Measurements from ENCODE around the gene USH1C.

USH1C gene

GRCh38 chr11:17559341-17560087 lies 15.3 kb upstream of the USH1C start:
- Histone ChIP-seq H2AFZ (ENCODE audit: low read length) (no peak overlapping the region), H3K27me3 (replicated peaks; ENCODE audit: insufficient read depth, low read length) (0 out of 2 replicates have a peak, but pooled peaks cover 3% of the 10 kb centered on the region), H4K20me1 (ENCODE audit: insufficient read depth, low read length) (no peaks in the 10 kb centered on the region), H3K4me1 (ENCODE audit: low read length) (no peaks in the 10 kb centered on the region), H3K36me3 (replicated peaks; ENCODE audit: insufficient read depth, low read length) (no peaks in the 10 kb centered on the region), H3K9me2 (replicated peaks; ENCODE audit: insufficient read depth, low read length) (no peaks in the 10 kb centered on the region), H3K4me2 (ENCODE audit: low read depth, low read length) (no peak overlapping the region), H3K27ac (ENCODE audit: low read length) (no peak overlapping the region), H3K4me3 (ENCODE audit: low read length) (no peak overlapping the region), H3K9ac (ENCODE audit: low read length) (no peak overlapping the region), H3K9me3 (replicated peaks; ENCODE audit: insufficient read depth, low read length) (no peaks in the 10 kb centered on the region), H3F3A (ENCODE audit: insufficient read depth, low read length) (no peaks in the 10 kb centered on the region), H3K79me2 (ENCODE audit: low read length) (no peaks in the 10 kb centered on the region)
- DNase-seq, result no peak
- TF ChIP-seq CTCF (IDR thresholded peaks at IDR 0.05; ENCODE audit: low read length) (no peak), EZH2 (optimal IDR thresholded peaks at IDR 0.05; ENCODE audit: low read depth, low read length) (no peak), EZH2phosphoT487 (IDR thresholded peaks at IDR 0.05; ENCODE audit: low read length) (no peak)

- Histone ChIP-seq H4K20me1 (ENCODE audit: insufficient read depth, low read length) (no peaks in the 10 kb centered on the region), H3K27ac (ENCODE audit: low read length) (no peak overlapping the region), H3K36me3 (replicated peaks; ENCODE audit: insufficient read depth, low read length) (no peaks in the 10 kb centered on the region), H3K27me3 (replicated peaks; ENCODE audit: insufficient read depth, low read length) (0 out of 2 replicates have a peak, but pooled peaks cover 3% of the 10 kb centered on the region), H3K79me2 (ENCODE audit: low read length) (no peaks in the 10 kb centered on the region), H3K4me3 (ENCODE audit: low read length) (no peak overlapping the region), H2AFZ (ENCODE audit: low read length) (no peak overlapping the region), H3K9me3 (replicated peaks; ENCODE audit: insufficient read depth, low read length) (no peaks in the 10 kb centered on the region), H3K4me1 (ENCODE audit: low read length) (no peaks in the 10 kb centered on the region), H3K4me2 (ENCODE audit: low read depth, low read length) (no peak overlapping the region), H3F3A (ENCODE audit: insufficient read depth, low read length) (no peaks in the 10 kb centered on the region), H3K9ac (ENCODE audit: low read length) (no peak overlapping the region), H3K9me2 (replicated peaks; ENCODE audit: insufficient read depth, low read length) (no peaks in the 10 kb centered on the region)
- TF ChIP-seq EZH2phosphoT487 (IDR thresholded peaks at IDR 0.05; ENCODE audit: low read length), result no peak
- TF ChIP-seq EZH2 (optimal IDR thresholded peaks at IDR 0.05; ENCODE audit: low read depth, low read length), result no peak
- TF ChIP-seq CTCF (IDR thresholded peaks at IDR 0.05; ENCODE audit: low read length), result no peak
- DNase-seq, result no peak
Observed at GRCh38 chr11:17558916-17559315, 14.7 kb upstream of the USH1C start.

DNA sequence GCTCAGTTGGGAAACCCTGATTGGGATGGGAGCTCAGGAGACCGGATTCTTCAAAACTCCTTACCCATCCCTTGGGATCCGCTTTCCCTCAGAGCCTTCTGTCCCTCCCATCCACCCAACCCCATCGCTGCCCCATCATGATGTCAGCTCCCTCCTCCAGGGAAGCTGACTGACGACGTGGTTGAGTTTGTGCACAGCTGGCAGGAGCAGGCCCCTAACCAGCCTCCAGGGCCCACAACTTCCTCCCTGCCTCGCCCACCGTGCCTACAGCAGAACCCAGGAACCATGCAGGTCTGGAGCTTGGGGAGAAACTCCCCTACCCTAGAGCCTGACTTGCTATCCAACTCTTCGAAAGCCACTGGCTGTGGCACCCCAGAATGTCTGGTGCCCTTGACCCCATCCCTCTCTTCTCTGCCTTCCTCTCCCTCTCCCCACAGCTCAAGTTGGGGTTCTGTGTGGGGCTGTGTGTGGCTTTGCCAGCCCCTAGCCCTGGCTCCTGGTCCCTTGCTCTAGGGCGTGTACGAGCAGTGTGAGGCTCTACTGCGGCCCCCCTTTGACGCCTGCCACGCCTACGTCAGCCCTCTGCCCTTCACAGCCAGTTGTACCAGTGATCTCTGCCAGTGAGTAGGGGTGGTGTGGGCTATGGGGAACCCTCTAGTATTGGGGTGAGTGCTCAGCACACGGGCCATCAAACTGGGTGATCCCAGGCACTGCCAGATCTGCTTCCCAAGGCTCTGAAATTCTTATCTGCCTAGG lies 14.0 kb upstream of the USH1C start:
- no peaks in the 10 kb centered on the region for H3K9me2 ChIP-seq (replicated peaks; ENCODE audit: insufficient read depth, low read length)
- DNase-seq, result no peak

More for the DNA sequence above, 14.0 kb upstream of the USH1C start:
- no peak overlapping the region for H3K9ac ChIP-seq (ENCODE audit: low read length)
- no peaks in the 10 kb centered on the region for H3K36me3 ChIP-seq (replicated peaks; ENCODE audit: insufficient read depth, low read length)
- no peak overlapping the region for H3K4me3 ChIP-seq (ENCODE audit: low read length)
- H3K27me3 ChIP-seq (replicated peaks; ENCODE audit: insufficient read depth, low read length), result 0 out of 2 replicates have a peak, but pooled peaks cover 3% of the 10 kb centered on the region
- no peak overlapping the region for H3K27ac ChIP-seq (ENCODE audit: low read length)
- no peaks in the 10 kb centered on the region for H4K20me1 ChIP-seq (ENCODE audit: insufficient read depth, low read length)
- no peaks in the 10 kb centered on the region for H3K9me3 ChIP-seq (replicated peaks; ENCODE audit: insufficient read depth, low read length)
- TF ChIP-seq CTCF (IDR thresholded peaks at IDR 0.05; ENCODE audit: low read length) (no peak), EZH2 (optimal IDR thresholded peaks at IDR 0.05; ENCODE audit: low read depth, low read length) (no peak), EZH2phosphoT487 (IDR thresholded peaks at IDR 0.05; ENCODE audit: low read length) (no peak)
- no peaks in the 10 kb centered on the region for H3K79me2 ChIP-seq (ENCODE audit: low read length)
- H3K4me2 ChIP-seq (ENCODE audit: low read depth, low read length), result no peak overlapping the region
- no peak overlapping the region for H2AFZ ChIP-seq (ENCODE audit: low read length)
- no peaks in the 10 kb centered on the region for H3K4me1 ChIP-seq (ENCODE audit: low read length)
- H3F3A ChIP-seq (ENCODE audit: insufficient read depth, low read length), result no peaks in the 10 kb centered on the region

All from MM.1S (cell line).